Stimulated activated CD8-positive, alpha-beta memory T cell treated with anti-CD3 and anti-CD28 coated beads, Interleukin-12 subunit alpha, Interleukin-12 subunit beta, amount 100 ng/mL, for 1 hour (primary cell): Measurements from ENCODE around the gene KMT2D.
A peak's percentile ranks its signal among the peaks of the same experiment; 100 is the strongest.

Source experiments
- DNase-seq: peaks from one replicate; pipeline ENCODE4 v3.0.0-alpha.2; 2020; ENCODE audit warnings: low read depth

The KMT2D gene, protein sequence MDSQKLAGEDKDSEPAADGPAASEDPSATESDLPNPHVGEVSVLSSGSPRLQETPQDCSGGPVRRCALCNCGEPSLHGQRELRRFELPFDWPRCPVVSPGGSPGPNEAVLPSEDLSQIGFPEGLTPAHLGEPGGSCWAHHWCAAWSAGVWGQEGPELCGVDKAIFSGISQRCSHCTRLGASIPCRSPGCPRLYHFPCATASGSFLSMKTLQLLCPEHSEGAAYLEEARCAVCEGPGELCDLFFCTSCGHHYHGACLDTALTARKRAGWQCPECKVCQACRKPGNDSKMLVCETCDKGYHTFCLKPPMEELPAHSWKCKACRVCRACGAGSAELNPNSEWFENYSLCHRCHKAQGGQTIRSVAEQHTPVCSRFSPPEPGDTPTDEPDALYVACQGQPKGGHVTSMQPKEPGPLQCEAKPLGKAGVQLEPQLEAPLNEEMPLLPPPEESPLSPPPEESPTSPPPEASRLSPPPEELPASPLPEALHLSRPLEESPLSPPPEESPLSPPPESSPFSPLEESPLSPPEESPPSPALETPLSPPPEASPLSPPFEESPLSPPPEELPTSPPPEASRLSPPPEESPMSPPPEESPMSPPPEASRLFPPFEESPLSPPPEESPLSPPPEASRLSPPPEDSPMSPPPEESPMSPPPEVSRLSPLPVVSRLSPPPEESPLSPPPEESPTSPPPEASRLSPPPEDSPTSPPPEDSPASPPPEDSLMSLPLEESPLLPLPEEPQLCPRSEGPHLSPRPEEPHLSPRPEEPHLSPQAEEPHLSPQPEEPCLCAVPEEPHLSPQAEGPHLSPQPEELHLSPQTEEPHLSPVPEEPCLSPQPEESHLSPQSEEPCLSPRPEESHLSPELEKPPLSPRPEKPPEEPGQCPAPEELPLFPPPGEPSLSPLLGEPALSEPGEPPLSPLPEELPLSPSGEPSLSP (N-terminal part only)

DNA sequence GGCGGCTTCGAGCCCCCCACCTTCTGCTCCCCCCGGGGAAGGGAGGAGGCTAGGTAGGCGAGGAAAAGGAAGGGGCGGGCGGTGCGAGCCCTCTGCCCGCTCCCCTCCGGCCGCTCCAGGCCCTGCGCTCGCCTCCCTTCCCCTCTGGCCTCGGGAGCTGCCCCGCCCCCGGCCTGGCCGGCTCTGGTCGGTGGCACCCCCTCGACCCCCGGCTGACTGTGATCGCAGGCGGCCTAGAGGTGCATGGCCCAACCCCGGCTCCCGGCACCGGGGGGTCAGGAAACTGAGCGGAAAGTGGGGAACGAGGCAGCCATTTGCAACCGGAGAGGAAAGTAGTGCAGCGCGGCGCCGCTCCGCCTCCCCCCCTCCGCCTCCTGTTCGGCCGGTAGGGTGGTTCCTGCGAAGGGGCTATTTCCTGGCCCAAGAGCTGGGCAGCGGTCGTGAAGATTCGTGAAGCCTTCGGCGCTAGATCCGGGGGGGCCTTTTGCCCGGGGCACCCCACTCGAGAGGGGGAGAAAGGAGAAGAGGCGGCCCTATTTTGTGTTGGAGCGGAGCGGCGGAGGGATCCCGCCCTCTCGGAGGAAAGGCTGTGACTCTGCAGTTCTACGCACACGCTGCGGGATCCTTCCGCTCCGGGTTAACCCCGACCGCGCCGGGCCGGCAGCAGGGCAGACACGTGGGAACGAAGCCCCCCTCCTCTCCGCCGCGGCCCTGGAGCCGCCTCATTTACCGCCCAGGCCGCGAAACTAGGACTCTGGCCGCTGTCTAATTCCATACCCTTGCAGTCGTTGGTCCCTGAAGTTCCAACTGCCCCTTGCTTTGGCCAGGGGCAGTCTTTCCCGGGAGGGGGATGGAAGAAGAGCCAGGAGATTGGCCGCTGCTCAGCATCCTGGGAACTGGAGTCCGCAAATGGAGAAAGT lies at the start of gene KMT2D:
KMT2D (minus strand) TSS at position 558 of the 920 bp plus-strand sequence. CDS start 5,470 bp downstream, outside the sequence.
- peak; percentile 82 for DNase-seq

DNA sequence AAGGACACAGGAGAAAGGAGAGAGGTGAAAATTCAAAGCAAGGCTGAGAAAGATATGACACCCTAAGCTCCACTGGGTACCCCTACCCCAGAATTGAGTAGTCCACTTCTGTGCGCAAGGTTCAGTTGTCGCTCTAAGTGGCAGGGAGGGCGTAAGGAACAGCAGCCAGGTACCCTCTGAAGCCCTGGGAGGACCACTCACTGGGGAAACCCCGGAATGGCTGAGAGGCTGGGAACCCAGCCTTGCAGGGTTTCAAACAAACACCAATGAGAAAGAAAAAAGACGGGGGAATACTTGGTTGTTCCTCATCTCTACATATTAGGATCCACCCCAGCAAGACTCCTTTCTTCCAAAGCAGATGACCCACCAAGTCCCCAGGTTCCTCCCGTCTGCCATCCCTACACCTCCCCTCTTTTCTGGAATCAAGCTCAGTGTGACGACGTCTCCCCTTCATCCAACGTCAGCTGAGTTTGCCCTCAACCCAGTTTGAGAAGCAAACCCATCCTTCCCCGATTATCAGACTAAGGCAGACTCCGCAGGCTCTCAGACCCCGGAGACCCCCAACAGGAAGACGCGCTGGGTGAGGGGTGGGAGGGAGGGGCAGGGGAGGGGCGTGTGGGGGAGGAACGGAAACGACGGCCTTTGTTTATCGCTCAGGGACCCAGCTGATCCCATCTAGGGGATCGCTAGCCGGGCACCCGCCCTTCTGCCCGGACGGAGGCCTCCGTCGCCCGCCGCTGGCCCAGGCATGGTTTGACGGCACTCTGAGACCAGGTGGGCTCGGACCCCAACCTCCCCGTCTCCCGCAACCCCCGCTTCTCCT lies 49.3 kb upstream of the KMT2D start:
- no peak for DNase-seq

DNA sequence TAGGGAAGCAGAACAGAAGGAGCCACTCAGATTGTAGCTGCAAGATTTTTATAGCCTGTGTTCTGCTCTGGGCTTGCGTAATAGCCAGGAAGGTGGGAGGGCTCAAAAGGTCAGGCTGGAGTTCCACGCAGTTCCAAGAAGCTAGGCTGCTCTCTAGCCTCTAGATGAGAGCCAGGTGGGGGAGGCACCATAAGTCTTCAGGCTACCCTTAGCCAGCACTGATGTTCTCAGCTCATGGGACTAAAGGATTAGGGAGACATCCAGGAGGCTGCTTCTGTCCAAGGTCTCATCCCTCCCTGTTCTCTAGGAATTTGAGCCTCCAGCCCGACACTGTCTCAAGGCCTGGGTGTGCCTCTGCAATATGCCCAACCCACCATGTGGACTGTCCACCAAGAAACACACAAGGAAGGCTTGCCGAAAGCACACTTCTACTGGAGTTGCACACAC lies 48.4 kb upstream of the KMT2D start:
- no peak for DNase-seq

DNA sequence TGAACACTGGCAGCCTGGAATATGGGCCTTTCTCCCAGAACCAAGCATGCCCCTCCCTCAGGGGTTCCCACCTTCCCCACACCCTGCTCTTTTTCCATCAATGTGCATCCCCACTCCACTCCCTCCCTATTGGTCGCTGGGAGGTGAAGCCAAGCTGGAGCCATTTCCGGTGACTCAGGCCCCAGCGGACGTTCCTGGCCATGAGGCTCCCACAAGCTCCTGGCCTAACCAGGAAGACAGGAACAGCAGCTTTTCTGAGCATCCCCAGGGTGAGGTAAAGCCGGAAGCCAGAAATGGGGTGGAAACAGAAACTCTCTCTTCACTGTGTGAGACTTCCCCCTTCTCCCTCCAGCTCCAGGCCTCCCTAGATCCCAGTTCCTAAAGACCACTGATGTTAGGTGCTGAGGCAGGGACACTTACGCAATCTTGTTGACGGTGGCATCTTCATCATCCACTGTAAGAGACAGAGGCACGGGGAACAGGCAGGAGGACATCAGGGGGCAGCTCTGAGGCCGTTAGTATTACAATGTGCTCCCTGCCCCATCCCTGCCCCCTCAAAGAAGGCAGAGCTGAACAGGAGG lies 45.0 kb upstream of the KMT2D start:
- DNase-seq: no peak

DNA sequence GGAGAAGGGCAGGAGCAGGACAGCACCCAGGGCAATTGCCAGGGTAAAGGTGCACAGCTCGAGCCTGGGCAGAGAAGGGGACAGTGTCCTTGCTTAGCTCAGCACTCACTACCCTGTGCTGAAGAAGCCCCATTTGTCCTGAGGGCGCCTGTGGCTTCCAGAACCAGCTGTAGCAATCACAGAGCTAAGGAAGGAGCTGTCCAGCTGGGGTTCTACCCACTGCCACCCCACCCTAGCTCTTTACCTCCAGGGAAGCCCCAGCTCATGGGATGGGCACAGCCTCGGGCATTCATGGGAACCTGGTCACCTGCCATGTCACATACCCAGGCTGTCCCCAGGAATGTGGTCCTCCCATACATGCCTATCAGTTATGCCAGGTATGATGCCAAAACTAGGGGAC lies 44.2 kb upstream of the KMT2D start:
- no peak for DNase-seq

DNA sequence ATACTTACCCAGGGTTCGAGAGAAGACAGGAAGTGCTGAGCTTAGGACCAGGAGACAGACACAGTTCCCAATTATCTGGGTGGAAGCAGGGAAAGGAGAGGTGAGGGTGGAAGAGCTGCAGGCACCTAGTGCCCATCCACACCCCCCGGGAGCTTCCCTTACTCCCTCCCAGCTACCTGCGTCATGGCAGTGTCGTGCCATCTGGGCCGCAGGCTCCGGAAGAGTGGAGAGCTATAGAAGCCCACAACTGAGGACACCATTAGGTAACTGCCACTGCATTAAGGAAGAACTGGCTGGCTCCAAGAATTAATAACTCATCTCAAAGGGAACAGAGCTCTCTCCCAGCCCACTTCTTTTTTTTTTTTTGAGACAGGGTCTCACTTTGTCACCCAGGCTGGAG lies 39.8 kb upstream of the KMT2D start:
- no peak for DNase-seq

DNA sequence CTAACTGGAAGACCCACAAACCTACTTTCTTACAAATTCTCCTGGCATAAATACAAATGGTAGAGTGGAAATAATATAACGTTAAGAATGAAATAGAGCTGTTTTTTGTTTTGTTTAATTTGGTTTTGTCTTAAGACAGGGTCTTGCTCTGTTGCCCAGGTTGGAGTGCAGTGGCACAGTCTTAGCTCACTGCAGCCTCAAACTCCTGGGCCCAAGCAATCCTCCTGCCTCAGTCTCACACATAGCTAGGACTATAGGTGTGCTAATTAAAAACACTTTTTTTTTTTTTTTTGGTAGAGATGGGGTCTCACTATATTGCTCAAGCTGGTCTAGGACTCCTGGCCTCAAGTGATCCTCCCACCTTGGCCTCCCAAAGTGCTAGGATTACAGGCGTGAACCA lies 38.1 kb upstream of the KMT2D start:
- no peak for DNase-seq

DNA sequence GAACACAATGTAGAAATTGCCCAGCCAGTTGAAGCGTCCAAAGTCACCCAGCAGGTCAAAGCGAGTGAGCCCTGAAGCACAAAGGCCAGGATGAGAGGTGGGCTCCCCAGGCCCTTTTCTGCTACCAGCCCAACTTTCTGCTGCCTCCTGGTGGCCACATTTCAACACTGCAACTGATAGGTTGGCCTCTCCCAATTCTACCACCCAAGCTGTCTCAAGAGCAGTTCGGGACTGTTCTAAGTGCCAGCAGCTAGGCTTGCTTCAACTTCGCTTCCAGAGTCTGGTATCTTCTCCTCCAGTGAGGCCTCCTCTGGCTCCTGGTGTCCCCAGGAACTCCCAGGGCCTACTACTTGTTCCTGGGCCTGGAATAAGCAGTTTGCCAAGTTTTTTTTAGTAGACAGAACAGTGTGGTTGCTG lies 37.4 kb upstream of the KMT2D start:
- DNase-seq: peak; percentile 47

DNA sequence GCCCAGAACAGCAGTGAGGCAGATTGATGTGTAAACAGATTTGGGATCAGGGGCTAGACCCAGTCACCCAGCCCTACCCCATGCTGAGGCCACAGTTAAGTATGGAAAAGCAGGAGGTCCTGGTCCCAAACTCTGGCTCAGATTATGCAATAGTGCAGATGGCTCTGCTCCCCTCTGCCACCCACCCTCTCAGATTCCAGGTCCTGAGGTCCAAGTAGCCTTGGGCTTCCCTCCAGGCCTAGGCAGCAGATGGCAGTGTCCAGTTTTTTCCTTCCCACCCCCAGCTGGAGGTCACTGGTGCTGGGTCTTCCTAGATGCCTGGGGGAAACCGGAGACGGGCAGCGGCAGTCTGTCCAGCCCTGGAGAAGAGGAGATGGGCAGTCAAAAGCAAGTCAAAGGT lies 36.8 kb upstream of the KMT2D start:
- DNase-seq: no peak

DNA sequence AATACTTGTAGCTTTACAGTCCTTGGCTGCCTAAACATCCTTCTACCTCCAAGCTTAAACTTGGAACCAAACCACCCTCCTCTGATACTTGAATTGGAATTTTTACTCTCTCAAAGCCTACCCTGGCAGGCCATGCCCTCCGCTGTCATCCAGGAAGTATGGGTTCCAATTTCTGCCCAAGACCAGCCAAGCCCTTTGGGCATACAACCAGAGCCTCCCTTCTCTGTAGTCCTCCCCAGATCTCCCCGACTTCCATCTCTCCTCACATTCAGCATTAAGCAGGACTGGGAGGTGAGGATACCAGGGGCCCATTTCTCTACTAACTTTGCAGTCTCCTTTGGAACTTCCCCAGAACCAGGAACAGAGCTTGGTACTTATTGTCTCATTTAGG lies 34.4 kb upstream of the KMT2D start:
- no peak for DNase-seq

DNA sequence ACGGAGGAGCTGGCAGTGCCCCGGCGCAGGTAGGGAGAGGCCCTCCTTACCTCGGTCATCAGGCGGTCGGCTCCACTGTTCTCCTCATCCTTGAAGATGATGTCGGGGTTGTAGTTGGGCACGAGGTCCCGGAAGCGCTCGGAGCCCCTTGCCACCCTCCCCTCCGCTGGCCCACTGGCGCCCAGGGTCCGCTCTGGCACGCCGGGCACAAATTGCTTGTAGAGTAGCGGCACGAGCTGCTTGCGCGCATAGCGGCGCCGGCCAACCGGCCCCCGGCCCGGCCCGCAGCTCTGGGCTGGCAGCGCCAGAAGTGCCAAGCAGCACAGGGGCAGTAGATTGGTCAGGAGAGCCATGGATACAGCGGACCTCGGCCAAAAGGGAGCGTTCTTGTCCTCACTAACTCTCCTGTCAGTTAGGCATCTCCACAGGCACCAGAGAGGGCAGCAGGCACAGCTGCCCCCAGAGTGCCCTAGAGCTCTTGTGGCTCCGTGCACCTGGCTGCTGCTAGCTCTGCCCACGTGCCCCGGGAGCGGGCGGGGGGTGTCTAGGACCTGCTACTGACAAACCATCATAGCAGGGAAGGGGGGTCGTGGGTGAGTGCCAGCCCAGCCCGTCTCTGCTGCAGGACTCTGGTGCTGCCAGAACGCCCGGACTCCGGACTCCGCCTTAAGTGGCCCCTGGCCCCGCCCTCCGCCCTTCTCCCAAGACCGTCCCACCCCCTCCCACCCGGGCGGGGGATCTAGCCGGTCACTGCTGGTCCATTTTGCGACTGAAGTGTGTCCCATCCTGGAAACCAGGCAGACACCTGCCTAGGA lies 33.8 kb upstream of the KMT2D start, which contains the start of gene DHH:
DHH (minus strand) TSS at position 642 of the 815 bp plus-strand sequence; CDS start at position 353, 289 bp downstream.
- no peak for DNase-seq

DNA sequence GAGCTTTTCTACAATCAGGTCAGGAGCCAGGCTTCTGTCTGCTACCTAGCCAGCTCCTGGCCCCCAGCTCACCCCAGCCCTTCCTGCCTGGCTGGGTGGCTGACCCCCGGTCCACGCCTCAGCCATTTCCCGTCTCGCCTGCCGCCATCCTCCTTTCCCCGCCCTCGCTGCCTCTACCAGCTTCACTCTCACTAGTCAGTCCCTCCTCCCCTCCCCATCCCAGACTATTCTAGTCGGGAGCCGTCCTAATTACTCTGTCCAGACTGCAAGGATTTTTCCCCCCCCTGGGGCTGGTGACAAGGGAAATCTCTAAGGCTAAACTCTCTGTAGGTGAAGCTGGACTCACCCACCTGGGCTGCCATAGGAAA lies 33.2 kb upstream of the KMT2D start:
- no peak for DNase-seq

DNA sequence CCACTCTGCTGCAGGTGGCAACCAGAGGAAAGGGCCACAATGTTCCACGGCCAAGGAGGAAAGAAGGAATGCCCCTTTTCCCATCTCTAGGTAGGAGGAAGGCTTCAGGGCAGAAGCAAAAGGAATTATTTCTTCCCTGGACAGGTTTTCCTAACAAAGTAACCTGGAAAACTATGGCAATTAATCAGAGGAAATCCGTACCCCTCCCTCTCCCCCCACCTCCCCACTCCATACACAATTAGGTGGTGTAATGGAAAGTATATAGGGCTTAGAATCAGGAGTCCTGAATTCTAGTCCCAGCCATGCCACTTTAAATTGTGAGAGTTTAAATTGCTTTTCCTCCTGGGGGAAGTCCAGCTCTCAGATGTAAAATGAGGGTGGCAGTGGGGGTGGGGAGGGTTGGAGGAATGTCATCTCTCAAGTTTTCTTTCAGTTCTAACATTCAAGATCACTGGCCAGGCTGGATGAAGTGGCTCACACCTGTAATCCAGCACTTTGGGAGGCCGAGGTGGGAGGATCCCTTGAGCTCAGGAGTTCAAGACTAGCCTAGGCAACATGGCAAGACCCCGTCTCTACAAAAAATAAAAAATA lies 32.3 kb upstream of the KMT2D start:
- DNase-seq: no peak

DNA sequence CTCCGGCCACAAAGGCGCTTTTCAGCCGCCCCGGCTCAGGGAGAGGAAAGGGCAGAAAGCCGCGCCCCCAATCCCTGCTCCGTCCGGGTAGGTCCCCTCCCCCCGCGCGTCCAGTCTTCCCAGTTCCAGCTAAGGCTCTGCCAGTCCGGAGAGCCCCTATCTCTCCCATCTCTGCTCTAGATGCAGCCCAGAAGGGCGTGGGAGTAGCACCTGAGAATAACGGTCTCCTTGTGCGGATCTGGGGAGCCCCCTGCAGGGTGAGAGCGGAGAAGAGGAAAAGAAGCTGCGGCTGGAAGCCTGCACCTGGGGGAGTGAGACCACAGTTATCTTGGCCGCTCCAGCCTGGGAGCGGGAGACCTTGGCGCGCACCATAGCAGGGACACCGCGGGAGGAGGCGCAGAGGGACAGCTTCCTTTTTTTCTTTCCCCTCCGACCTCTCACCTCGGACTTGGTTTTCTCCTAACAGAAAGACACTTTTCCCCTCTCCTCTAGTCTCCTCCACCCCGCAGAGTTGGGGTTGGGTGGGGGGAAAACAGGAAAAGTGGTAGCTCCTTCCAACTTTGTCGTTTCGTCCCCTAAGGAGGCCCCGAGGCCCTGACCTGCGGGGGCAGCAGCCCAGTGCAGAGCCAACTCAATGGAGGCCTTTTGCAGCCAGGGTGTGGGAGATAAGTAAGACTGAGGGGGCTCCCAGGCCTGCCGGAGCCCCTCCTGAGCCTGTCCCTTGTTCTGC lies 31.7 kb upstream of the KMT2D start:
- peak; percentile 36 for DNase-seq

DNA sequence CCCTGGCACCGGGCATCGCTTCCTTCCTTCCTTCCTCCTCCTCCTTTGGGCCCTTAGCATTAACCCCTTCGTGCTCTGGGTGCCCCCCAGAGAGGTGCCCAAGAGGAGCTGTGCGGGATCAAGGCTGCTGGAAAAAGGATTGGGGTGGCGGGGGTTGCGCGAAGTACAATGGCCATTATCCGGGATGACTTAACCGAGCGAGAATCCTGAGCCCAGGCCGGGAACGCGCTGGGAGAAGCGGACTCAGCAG lies 31.2 kb upstream of the KMT2D start:
- no peak for DNase-seq

DNA sequence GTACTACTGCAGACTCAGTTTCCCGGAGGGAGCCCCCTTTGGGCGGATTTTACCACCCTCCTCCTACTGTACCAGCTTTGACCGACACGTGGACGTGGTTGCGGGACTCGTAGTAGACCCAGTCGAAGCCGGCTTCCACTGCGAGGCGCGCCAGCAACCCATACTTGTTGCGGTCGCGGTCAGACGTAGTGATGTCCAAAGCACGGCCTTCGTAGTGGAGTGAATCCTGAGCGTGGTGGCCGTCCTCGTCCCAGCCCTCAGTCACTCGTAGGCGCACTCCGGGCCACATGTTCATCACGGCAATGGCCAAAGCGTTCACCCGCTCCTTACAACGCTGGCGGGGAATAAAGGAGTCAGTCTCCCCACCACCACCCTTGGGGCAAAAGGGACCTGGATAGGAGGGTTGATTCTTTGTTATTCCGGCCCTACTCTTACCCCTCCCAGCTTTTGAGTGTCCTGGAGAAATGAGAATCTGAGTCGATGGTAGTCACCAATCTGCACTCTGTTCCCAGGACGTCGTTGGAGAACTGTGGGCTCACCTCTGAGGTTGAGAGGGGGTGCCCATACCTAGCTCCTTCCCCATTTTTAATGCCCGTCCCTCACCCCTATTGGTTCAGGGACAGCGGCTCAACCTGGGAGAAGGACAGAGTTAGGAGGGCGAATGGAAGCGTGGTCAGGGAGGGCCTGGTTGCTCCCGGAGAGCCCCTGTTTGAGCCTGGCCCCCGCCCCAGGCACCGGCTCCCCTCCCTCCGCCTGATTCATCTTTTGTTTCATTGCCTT lies 30.7 kb upstream of the KMT2D start:
- no peak for DNase-seq

DNA sequence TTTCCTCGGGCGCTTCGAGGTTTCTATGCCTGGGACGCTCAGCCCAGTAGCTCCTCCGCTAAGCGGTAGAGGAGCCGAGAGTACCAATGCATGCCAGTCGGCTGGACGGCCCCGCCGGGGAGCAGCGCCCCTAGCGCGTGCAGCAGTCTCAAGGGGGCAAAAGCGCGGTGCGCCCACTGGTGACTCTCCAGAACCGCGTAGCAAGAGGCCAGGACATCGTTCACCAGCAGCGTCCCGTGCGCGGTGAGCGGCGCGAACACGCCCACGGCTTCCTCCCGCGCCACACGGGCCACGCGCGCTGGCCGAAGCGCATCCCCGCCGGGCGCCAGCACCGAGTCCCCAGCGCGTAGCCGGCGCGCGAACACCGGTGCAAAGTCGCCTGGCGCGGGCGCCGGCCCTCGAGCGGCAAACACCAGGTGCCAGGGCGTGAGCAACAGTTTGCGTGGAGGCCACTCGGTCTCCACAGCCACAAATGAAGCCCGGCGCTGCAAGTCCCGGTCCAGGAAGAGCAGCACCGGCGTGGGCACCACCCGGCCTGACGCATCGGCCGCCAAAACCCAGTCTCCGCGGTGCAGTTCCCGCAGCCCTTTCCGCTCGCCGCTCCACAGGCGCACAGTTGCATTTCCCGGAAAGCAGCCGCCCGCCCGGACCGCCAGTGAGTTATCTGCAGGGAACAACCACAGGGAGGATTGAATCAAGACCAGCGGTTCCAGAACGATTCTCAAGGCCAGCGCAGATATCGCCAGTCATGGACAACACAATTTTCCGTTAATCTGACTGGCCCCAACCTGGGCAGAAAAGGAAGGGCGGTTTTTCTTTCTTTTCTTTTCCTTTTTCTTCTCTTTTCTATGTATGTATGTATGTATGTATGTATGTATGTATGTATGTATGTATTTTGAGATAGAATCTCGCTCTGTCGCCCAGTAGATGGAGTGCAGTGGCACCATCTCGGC lies 29.5 kb upstream of the KMT2D start:
- no peak for DNase-seq
